Measurements from ENCODE around the gene SOX10.
"Not testable (repeated sequence)": the region's sequence is repeated elsewhere in the genome, so short reads cannot be mapped to it uniquely, and the experiment has no call there.

The SOX10 gene

DNA sequence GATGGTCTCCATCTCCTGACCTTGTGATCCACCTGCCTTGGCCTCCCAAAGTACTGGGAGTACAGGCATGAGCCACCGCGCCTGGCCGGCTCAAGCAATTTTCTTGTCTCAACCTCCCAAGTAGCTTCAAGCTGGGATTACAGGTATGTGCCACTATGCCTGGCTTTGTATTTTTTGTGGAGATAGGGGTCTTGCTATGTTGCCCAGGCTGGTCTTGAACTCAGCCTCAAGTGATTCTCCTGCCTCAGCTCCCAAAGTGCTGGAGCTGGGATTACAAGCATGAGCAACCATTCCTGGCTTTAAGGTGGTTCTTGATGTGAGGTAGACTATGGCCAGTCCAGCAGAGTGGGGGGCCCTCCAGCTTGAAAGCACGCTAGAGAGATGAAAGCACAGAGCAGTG is 23.3 kb downstream of the SOX10 start:
- DNase-seq (ENCODE audit: low read depth, low spot score), result no peak

DNA sequence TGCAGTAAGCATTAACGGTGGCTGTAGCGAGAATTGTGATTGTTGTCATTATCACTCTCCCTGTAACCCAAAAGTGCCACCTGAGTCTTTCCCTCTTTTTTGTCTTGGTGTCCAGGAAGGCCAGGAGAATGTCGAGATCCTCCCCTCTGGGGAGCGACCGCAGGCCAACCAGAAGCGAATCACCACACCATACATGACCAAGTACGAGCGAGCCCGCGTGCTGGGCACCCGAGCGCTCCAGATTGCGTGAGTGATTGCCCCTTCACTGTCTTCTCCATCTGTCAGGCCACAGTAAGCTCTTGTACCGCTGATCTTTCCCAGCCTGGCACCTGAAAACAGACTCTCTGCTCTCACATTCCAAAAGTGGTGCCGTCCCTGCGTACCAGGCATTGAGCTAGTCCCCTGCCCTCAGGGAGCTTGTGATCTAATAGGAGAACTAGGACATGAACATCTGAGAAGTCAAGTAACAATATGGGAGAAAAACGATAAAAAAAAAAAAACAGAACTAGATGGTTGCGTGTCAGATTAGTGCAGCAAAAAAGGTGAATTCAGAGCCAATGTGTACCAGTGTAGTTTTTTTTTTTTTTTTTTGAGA is 25.0 kb downstream of the SOX10 start:
- no peak for DNase-seq (ENCODE audit: low read depth, low spot score)

DNA sequence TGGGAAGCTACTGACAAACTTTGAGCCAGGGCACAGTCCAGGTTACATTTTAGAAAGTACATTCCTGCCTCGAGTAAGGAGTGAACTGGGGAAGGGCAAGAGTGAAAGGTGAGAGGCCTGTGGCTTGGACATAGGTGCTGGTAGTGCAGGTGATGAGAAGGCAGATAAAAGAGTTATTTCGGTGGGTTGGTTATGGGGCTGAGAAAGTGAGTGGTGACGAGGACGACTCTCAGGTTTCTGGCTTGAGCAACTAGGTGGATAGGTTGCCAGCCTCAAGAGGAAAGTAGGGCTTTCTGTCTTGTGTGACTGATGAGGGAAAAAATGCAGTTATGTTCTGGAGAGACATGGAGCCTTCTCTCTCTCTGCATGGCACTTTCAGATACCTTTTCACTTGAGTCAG is 27.1 kb downstream of the SOX10 start:
- DNase-seq (ENCODE audit: low read depth, low spot score), result no peak

DNA sequence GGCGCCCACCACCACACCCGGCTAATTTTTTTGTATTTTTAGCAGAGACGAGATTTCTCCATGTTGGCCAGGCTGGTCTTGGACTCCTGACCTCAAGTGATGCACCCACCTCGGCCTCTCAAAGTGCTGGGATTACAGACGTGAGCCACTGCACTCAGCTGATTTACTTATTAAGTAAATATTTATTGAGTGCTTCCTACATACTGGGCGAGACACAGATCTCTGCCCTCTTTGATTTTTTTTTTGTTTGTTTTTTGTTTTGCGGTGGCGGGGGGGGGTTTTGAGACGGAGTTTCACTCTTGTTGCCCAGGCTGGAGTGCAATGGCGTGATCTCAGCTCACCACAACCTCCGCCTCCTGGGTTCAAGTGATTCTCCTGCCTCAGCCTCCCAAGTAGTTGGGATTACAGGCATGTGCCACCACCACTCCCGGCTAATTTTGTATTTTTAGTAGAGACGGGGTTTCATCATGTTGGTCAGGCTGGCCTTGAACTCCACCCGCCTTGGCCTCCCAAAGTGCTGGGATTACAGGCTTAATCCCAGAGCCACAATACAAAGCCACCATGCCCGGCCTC is 28.4 kb downstream of the SOX10 start:
- DNase-seq (ENCODE audit: low read depth, low spot score), result not testable (repeated sequence)

DNA sequence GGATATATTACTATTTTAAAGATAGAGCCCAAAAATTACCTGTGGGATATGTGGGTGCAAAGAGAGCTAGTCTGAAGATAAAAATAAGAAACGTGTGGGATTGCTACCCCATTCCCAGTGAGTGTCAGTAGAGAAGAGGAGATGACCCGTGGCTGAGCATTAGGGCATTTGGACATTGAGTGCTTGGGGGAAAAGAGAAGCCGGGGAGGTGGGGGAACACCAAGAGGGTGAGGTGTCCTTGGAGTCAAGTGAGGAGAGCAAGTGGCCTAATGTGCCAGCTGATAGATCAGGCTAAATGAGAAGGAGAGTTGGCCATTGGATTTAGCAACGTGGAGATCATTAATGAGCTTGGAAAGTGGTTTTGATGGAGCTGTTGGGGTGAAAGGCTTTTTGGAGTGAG is 29.7 kb downstream of the SOX10 start:
- no peak for DNase-seq (ENCODE audit: low read depth, low spot score)

DNA sequence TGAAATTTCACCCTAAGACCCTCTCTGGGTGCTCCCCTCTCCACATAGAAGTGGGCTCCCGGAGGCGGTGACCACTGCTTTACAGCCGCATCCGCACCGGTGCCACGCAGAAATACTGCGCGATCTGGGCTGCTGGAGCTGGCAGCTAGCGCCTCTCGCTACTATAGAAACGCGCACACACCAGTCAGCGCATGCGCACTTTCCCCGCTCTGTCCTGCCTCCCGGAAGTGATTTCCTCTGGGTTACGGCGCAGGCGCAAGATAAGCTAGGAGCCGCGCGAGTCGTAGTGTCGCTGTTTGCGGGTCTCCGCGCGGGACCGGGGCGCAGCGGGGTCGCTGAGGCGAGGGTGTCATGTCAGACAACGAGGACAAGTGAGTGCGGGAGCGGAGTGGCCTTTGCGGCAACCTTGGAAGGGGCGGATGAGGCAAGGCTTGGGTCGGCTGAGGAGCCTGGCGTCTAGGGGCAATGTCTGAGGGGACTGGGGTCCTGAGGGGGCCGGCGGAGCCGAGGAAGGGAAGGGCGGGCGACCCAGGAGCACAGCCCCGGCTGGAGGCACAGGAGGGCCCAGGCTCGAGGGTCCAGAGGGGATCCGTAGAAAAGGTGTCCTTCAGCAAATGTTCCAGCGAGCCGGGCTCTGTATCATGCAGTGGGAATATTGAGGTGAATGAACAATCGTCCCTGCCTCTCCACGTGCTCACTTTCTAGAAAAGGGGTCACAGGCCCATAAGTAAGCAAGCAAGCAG is 30.7 kb downstream of the SOX10 start, which contains the start of the genes C22orf23 and POLR2F:
Gene C22orf23 (minus strand): TSS at position 165 of the 743 bp plus-strand sequence. CDS start 452 bp downstream, outside the sequence.
Gene POLR2F (plus strand): TSS at position 263 of the 743 bp plus-strand sequence. CDS start 89 bp downstream, at position 352.
- DNase-seq (ENCODE audit: low read depth, low spot score), result peak; percentile 61

DNA sequence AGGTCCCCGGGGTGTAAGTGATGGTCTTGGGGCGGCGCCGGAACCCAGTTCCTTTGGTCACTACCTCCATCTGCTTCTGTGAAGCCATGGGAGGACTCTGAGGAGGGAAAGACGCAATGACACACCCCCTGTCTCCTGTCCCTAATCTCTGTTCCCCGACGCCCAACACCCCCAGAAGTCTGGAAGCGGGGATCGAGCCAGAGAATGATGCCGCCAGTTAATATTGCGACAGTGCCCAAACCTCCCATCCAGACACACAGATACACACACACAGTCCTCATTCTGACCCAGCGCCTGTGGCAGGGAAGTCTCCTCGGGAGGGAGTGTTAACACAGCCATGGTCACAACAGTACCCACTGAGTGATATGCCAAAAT is 31.3 kb downstream of the SOX10 start:
- no peak for DNase-seq (ENCODE audit: low read depth, low spot score)

DNA sequence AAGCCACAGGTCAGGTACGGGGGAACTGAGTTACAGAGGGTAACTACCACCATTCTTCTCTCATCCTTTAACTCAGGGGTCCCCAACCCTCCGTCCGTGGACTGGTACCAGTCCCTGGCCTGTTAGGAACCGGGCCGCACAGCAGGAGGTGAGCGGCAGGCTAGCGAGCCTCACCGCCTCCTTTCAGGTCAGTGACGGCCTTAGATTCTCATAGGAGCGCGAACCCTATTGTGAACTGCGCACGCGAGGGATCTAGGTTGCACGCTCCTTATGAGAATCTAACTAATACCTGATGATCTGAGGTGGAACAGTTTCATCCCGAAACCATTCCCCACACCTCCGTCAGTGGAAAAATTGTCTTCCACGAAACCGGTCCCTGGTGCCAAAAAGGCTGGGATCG is 31.7 kb downstream of the SOX10 start:
- not testable (repeated sequence) for DNase-seq (ENCODE audit: low read depth, low spot score)

DNA sequence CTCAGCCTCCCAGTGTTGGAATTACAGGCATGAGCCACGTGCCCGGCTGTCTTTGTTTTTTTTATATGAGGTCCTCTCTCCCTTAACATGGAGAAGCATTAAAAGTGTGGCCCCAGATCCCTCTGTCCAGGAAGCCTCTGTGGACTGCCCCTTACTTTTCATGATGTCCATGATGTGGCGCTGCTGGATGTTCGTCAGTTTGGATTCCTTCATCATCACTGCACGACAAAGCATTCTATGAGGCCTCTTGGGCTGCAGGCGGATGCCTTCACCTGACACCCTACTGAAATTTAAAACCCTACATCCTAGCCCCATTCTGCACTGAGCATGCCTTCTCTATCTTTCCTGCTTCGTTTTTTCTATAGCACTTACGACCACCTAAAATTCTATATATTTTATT is 33.0 kb downstream of the SOX10 start:
- DNase-seq (ENCODE audit: low read depth, low spot score), result no peak

DNA sequence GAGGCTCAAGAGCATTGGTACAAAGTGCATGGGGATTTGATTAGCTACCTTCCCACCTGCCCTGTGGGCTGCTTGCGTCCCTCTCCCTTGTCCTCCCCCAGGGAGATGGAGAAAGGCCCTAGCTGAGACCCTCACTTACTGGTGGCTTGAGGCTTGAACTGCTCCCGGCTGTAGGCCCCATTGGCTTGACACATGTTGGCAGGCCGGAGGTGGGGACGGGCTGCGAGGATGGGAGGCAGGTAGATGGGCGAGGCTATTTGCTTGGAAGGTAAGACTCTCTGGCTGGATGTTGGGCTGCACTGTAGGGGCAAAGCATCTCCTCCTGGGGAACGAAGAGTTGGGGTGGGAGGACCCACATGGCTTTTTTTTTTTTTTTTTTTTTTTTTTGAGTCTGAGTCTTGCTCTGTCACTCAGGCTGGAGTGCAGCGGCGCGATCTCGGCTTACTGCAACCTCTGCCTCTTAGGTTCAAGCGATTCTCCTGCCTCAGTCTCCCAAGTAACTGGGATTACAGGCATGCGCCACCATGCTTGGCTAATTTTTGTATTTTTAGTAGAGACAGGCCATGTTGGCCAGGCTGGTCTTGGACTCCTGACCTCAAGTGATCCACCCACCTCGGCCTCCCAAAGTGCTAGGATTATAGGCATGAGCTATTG is 37.1 kb downstream of the SOX10 start:
- not testable (repeated sequence) for DNase-seq (ENCODE audit: low read depth, low spot score)

DNA sequence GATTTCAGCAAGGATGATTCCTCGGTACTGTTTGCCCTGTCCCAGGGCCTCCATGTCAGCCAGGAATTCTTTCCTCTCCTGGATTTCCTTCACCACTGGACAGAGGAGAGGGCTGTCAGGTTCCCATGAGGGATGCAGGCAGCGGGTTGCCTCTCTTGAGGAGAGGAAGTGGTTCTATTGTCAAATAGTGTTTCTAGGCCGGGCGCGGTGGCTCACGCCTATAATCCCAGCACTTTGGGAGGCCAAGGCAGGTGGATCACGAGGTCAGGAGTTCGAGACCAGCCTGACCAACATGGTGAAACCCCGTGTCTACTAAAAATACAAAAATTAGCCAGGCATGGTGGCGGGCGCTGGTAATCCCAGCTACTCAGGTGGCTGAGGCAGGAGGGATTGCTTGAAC is 39.9 kb downstream of the SOX10 start:
- not testable (repeated sequence) for DNase-seq (ENCODE audit: low read depth, low spot score)

DNA sequence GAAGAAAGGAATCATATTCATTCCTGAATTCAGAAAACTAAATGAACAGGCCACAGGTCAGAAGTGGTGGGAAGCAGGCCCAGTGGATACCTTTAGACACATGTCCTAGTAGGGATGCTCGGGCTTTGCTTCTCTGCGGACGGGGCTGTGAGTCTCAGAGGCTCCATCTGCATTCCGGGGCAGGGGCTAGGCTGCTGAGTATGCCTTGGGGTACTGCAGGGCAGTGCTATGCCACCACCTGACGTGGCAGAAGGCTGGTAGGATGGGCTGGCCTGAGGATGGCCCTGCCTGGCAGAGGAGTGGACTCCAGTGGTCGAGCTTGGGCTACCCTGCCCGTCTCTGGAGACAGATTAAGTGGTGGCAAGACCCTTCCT is 40.5 kb downstream of the SOX10 start:
- no peak for DNase-seq (ENCODE audit: low read depth, low spot score)

DNA sequence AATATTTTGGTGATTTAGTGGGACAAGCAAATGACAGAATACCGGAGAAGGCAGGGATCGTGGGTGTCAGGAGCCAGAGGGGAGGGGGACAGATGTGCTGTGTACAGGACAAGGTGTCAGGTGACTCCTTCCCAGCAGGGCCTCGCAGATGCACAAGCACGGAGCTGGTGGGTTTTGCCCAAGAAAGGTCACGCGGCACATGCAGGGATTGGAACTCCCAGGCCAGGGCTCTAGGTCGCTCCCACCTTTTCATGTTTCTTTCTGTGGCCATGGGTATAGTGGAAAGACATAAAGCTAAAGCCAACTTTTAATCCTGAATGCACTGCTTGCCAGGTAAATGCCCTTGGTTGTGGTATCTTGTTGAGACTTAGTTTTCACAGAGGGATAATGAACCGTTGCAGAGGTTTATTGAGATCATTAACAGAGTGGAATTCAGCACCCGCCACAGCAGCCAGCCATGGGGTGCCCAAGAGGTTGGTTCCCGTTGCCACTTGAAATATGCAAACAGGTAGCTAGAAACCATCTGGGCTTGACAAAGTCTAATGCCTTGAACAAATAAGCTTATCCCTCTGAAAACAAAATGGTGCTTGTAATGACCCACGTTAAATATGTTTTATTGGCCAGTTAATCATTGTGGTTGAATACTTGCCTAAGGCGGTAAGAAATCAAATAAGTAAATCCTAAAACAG is 41.1 kb downstream of the SOX10 start:
- DNase-seq (ENCODE audit: low read depth, low spot score), result no peak

DNA sequence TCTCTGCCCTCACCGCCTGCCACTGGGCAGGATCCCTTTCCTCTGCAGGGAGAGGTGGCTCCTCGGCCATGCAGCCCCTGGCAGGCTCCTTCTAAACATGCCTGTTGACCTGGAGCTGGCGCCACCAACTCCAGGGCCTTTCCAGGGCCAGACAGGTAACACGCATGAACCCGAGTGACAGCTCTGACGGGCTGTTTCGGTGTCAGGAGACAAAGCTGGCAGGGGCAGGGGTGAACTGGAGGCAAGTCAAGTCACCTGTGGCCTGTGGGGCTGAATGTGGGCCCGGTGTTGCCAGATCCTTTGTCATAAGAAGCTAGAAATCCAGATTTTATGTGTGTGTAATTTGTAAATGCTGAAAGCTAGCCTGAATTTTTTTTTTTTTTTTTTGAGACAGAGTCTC is 42.2 kb downstream of the SOX10 start:
- no peak for DNase-seq (ENCODE audit: low read depth, low spot score)

DNA sequence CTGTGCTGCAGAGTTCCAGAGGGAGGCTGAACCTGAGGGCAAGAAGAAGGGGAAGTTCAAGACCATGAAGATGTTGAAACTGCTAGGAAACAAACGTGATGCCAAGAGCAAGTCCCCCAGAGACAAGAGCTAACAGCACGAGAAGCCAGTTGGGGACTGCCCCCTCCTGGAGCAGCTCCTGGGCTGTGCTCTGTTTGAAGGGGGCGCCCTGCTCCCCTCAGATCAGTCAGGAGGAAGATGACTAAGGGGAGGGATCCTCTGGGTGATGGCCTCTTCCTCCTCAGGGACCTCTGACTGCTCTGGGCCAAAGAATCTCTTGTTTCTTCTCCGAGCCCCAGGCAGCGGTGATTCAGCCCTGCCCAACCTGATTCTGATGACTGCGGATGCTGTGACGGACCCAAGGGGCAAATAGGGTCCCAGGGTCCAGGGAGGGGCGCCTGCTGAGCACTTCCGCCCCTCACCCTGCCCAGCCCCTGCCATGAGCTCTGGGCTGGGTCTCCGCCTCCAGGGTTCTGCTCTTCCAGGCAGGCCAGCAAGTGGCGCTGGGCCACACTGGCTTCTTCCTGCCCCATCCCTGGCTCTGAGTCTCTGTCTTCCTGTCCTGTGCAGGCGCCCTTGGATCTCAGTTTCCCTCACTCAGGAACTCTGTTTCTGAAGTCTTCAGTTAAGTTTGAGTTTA is 43.5 kb downstream of the SOX10 start:
- DNase-seq (ENCODE audit: low read depth, low spot score), result no peak

DNA sequence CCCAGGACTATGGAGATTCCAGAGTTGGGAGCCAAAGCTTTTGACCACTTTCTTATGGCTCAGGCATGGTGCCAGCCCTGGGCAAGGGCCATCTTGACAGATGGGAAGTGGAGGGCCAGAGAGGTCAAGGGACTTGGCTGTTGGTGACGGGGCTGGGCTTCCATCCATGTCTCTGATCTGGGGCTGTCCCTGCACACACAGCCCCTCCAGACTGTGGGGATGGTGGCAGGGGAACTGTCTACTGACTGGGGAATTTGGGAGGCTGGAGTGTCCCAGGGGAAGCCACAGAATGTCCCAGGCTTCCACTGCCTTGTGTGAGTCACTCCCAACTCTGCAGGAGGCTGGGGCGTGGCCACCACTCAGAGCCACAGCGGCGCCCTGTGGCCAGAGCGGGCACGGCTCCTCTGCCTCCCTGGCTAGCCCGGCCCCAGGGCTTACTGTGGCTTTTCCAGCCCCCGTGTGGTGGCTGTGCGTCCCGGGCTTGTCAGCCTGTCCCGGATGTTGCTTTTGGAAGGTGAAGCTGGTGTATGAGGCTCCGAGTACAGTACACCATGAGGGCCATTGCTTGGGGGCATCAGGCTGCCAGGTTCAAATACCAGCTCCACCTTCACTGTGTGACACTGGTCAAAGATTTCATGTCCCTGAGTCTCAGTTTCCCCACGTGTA is 50.5 kb downstream of the SOX10 start:
- peak; percentile 63 for DNase-seq (ENCODE audit: low read depth, low spot score)

DNA sequence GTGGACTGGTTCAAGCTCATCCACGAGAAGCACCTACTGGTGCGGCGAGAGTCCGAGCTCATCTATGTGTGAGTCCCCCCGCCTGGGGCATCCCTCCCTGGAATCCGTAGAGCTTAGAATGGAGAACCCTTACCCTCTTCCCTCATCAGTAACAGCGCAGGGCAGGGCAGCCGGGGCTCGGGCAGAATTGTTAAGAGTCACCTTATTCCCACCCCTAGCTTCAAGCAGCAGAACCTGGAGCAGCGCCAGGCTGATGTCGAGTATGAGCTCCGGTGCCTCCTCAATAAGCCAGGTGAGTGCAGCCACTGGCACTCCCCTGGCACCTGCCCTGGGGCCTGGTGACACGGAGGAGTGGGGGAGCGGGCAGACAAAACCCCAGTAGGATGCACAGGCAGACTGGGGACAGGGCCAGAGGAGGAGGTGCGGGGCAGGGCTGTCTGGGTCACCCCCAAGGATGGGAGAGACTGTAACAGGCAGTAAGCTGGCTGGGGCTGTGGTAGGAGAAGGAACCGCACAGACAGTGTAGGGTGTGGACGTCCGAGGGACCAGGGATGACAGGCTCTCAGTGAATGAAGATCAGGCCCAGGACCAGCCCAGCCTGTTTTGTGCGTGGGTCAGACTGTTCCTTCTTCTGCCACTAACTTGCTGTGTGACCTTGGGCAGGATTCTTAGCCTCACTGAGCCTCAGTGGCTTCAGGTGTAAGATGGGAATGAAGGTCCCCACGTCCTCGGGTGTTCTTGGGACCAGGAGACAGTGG is 51.4 kb downstream of the SOX10 start:
- DNase-seq (ENCODE audit: low read depth, low spot score), result no peak

DNA sequence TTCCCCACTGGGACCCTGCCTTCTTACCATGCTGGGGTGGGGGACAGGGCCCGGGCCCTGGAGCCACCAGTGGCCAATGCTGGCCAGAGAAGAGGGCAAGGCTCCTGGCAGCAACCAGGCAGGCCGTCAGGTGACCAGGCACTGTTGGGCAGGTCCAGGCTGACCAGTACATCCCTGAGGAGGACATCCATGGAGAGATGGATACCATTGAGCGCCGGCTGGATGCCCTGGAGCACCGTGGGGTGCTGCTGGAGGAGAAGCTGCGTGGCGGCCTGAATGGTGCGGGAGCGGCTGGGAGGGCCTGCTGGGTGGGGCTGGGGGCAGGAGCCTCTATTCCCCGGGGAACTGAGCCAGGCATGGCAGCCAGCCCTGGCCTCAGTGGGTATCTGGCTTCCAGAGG is 52.0 kb downstream of the SOX10 start:
- DNase-seq (ENCODE audit: low read depth, low spot score), result no peak

DNA sequence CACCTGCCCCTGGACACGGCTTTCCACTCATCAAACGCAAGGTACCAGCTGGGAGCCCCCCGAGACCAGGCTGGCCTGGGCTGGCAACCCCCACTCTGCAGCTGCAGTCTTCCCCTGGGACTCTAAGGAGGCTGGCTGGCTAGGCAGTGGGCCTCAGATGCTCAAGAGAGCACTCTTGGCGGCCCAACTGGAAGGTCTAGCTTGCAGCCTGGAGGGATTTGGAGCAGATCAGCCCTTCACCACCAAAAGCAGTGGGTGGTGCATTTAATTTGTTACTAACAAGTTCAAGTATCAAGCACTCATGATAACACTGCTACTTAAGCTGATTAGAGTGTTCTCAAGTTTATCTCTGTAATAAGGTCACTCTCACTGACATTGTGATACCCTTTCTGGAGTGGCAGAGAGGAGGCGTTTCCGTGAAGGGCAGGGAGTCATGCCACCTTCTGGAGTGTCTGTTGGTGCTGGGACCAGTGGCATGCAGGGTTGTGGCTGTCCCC is 52.4 kb downstream of the SOX10 start:
- DNase-seq (ENCODE audit: low read depth, low spot score), result no peak

DNA sequence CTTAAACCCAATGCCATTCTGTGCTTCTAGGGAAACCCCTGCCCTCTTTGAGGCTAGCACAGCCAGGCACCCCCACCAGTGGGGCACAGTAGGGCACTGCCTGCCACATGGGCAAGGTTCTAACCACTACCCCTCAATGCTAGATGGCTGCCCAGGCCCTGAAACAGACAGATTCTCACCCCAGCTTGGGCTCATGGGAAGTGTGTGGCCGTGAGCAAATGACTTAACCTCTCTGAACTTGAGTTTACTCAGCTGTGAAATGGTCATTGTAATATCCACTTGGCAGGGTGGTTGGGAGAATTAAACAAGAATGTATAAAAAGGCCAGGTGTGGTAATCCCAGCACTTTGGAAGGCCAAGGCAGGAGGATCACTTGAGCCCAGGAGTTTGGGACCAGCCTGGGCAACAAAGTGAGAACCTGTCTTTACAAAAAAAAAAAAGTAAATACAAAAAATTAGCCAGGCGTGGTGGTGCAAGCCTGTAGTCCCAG is 53.4 kb downstream of the SOX10 start:
- no peak for DNase-seq (ENCODE audit: low read depth, low spot score)
